Body of pancreas (tissue), 4 donors: ENCODE measurements around the gene CAPZB. TPM values are rescaled to one million over a fixed set of nuclear protein-coding genes. Genes with fewer than 3 reads are reported as not detected.

Source experiments
- ATAC-seq: fragments of 150-250 bp; one replicate; pipeline ENCODE4 v1.9.1; 2016
- DNase-seq, 4 donors: peaks; one replicate each; pipeline ENCODE4 v3.0.0-alpha.2; 2019
- H3K27ac ChIP-seq, 4 donors: fragments of 200-600 bp; sonication (generic); 1 replicate in 3 of 4; 2 replicates in 1 of 4; pipeline versions ENCODE4 v1.5.1 to v1.6.1; 2016 to 2019; ENCODE audit warnings: mild to moderate bottlenecking in 1 of 4, mixed read lengths in 1 of 4, moderate library complexity in 1 of 4
- H3K27me3 ChIP-seq, 2 donors: fragments of 200-600 bp; sonication (generic); one replicate each; pipeline ENCODE4 v1.6.0; 2016; ENCODE audit warnings: mild to moderate bottlenecking in 1 of 2
- H3K36me3 ChIP-seq, 2 donors: fragments of 200-600 bp; sonication (generic); replicated peaks in 1 of 2; 2 replicates each; pipeline ENCODE4 v1.5.1; 2016; ENCODE audit warnings: low read depth in 2 of 2; ENCODE audit not compliant: insufficient read depth in 1 of 2
- H3K4me1 ChIP-seq: fragments of 200-600 bp; sonication (generic); one replicate; pipeline ENCODE4 v1.6.0; 2016
- H3K4me3 ChIP-seq, 2 donors: fragments of 200-600 bp; sonication (generic); 1 replicate in 1 of 2; 2 replicates in 1 of 2; pipeline ENCODE4 v1.5.1; 2016 to 2019
- H3K9me3 ChIP-seq, 3 donors: fragments of 200-600 bp; sonication (generic); 1 replicate in 2 of 3; 2 replicates in 1 of 3; pipeline ENCODE4 v1.5.1; 2016
- CTCF ChIP-seq, 7 experiments: fragments of 450-650 bp in 4 of 7; fragments of 200-600 bp in 3 of 7; sonication (generic) in 3 of 7; IDR thresholded peaks; one replicate each; pipeline ENCODE4 v1.5.1; 2016 to 2019; ENCODE audit warnings: antibody characterized with exemption in 7 of 7
- POLR2A ChIP-seq, 3 donors: fragments of 450-650 bp; IDR thresholded peaks; one replicate each; pipeline ENCODE4 v1.6.1; 2016; ENCODE audit warnings: antibody characterized with exemption in 3 of 3, mild to moderate bottlenecking in 2 of 3
- WGBS, 2 donors: methylation state at CpG; one replicate each; pipeline ENCODE4 v1.1.5; 2017; 5-methylcytosine and 5-hydroxymethylcytosine counted together
- intact Hi-C: fragments of 100-400 bp; cut with DNase I; formaldehyde crosslinking; loops from one replicate; pipeline ENCODE4 v1.15.1; 2023
- total RNA-seq, 2 donors: library from RNA; depleted of rRNA; stranded (reverse); fragments of >200 nt; gene quantifications; one replicate each; pipeline ENCODE4 v1.1.0, GENCODE V29; 2016

Gene CAPZB
- total RNA-seq, 2 donors from 2014 or later: 35.5 to 54.1 TPM

- intact Hi-C loops: no loop called here
- peaks cover 0 to 16% of the 10 kb centered on the region in 2 donors for H3K36me3 ChIP-seq
- no peak overlapping the region for H3K4me3 ChIP-seq
- H3K27me3 ChIP-seq: no peaks in the 10 kb centered on the region
- no peak for DNase-seq
- no peak for TF ChIP-seq CTCF (IDR thresholded peaks at IDR 0.05)
- TF ChIP-seq POLR2A (IDR thresholded peaks at IDR 0.05): no peak
- no peaks in the 10 kb centered on the region for H3K4me1 ChIP-seq
- no peak overlapping the region for H3K27ac ChIP-seq
- H3K9me3 ChIP-seq: no peaks in the 10 kb centered on the region
- ATAC-seq: no peak
- 92 to 95% methylated on average over 17 of the region's 17 CpGs for WGBS, 2 donors
Measured at GRCh38 chr1:19377812-19378718, 107.3 kb downstream of the CAPZB start.

DNA sequence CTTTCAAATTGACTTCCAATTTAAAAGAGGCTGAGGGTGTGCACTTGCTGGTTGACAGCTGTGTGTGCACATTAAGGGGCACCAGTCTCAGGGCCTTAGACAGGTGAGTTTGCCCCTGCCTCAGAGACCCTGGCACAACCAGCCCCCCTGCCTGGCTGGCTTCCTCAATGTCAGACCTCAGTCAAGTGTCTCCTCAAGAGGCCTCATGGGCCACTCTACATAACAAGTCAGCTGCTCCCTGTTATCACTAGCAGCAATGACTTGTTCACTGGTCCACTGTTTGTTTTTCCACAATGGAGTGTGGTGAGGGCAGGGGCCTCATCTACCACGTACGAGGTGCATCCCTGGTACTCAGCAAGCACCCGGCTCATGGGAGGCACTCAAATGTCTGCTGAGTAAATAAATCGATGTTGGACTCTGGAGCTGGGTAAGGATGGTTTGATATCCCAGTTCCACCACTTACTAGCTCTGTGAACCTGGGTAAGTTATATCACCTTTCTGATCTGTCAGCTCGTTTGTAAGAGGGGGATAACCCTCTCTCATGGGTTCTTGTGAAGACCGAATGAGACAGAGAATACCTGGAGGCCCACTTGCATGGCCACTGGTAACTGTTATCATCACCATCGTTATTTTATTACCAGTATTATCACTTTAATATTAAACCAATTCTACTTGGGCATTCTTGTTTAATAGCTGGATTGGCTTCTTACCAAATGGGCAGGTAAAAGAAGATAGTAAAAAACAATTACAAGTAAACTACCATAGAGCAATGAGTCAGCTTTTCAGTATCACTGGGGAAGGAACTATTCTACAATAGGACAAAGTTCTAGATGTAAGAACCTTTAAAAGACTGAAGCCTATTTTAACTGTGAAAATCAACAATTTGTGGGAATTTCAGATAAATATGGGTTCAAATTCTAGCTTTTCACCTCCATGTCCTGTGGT, 108.6 kb downstream of the CAPZB start:
- Histone ChIP-seq H3K4me3 (no peak overlapping the region), H3K27ac (no peak overlapping the region), H3K9me3 (no peaks in the 10 kb centered on the region), H3K27me3 (no peaks in the 10 kb centered on the region), H3K36me3 (peaks cover 0 to 16% of the 10 kb centered on the region in 2 donors), H3K4me1 (no peaks in the 10 kb centered on the region)
- ATAC-seq: no peak
- DNase-seq: no peak
- intact Hi-C loops: no loop called here
- WGBS, 2 donors: 87 to 95% methylated on average over 7 of the region's 7 CpGs
- TF ChIP-seq POLR2A (IDR thresholded peaks at IDR 0.05) (no peak), CTCF (IDR thresholded peaks at IDR 0.05) (no peak)

DNA sequence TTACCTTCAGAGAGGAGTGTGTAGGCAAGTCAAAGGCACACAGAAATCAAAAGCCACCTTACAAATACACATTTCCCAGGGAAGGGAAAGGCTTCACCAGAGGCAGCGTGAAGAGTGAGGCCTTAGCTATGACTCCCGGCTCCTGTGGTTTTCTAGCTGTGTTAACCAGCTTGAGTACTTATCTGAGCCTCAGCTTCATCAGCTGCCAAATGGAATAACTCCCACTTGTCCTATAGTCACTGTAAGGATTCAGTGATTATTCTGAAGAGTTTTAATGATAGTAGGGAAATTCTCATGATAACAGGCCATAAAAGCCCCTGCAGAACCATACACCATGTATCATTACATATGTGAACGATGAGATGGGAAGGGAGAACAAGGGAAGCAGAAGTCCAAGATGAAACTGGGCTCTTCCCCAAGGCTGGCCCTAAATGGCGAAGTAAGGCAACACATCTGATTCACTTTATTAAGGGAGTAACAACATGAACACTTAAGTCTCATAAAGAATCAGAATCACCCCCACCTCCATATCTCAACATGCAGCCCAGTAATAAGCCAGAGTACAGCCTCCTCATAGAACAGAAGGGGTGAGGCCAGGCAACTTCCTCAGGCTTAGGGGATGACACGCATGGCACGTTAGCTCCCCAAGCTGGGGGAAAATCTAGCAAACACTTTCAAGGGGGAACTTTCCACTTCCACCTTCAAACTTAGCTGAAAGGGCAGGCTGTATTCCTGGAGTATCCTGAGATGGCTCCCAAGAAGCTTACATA, 109.5 kb downstream of the CAPZB start:
- Histone ChIP-seq H3K4me3 (no peak overlapping the region), H3K36me3 (peaks cover 0 to 16% of the 10 kb centered on the region in 2 donors), H3K27me3 (no peaks in the 10 kb centered on the region), H3K27ac (no peak overlapping the region), H3K9me3 (no peaks in the 10 kb centered on the region), H3K4me1 (no peaks in the 10 kb centered on the region)
- DNase-seq (no peak), ATAC-seq (no peak)
- 84 to 99% methylated on average over 4 to 6 of the region's 6 CpGs for WGBS, 2 donors
- TF ChIP-seq CTCF (IDR thresholded peaks at IDR 0.05) (no peak), POLR2A (IDR thresholded peaks at IDR 0.05) (no peak)
- intact Hi-C loops: no loop called here

DNA sequence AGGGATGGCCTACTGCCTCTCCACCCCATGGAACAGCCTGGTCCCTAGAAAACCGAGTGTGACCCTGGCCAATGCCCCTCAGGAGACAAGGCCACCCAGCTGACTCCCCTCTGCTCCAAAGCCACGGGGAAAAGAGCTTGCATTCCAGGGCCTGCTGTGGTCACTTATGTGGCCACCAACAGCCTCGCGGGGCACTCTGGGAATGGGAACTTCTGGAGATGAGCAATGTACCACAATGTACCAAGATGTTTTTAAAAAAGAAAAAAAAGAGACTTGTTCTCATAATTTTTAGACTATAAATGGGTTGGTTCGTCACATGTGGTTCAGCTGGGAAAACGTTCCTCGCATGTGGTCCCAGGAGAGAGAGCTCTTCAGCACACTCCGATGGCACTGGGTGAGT, 110.4 kb downstream of the CAPZB start:
- H3K27ac ChIP-seq: no peak overlapping the region
- peaks cover 0 to 13% of the 10 kb centered on the region in 2 donors for H3K36me3 ChIP-seq
- TF ChIP-seq CTCF (IDR thresholded peaks at IDR 0.05): no peak
- no peak for TF ChIP-seq POLR2A (IDR thresholded peaks at IDR 0.05)
- no peaks in the 10 kb centered on the region for H3K4me1 ChIP-seq
- no peak for DNase-seq
- WGBS, 2 donors: 86% methylated on average over 8 of the region's 8 CpGs
- H3K4me3 ChIP-seq: no peak overlapping the region
- no peaks in the 10 kb centered on the region for H3K9me3 ChIP-seq
- no peak for ATAC-seq
- intact Hi-C loops: no loop called here
- H3K27me3 ChIP-seq: no peaks in the 10 kb centered on the region
